ENCODE data around the gene DHRS3.
"Not testable (repeated sequence)": the region's sequence is repeated elsewhere in the genome, so short reads cannot be mapped to it uniquely, and the experiment has no call there.

Gene DHRS3

DNA sequence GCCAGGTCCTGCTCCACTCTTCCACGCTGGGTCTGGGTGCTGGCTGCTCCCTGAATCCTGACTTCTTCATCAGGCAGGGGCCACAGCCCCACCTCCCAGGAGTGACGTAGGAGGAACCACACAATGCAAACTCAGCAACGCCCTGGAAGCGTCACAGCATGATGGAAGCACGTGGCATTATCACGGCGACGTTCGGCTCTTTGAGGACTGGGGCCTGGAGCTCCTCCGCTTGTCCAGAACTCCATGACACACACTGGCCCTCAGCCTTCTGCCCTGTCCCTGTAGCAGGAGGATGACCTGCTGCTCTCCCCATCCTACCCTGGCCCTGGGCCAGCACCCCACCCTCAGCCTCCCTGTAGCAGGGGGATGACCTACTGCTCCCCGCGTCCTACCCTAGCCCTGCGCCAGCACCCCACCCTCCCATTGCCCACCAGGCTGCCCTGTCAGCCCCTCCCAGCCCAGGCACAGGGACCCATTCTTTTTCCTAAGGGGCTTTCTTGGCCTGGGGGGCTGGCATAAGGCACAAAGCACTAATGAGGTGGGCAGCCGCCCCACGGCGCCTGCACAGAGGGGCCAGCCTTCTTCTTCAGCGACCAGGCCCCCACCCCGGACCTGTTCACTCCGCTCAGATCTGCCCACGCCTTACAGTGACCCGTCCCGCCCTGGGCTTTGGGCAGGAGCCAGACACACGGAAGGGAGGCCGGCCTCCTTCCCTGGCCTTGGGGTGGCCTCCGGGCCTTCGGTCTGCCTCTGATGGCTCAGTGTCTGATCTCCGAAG, 65.7 kb downstream of the DHRS3 start:
- DNase-seq = no peak

DNA sequence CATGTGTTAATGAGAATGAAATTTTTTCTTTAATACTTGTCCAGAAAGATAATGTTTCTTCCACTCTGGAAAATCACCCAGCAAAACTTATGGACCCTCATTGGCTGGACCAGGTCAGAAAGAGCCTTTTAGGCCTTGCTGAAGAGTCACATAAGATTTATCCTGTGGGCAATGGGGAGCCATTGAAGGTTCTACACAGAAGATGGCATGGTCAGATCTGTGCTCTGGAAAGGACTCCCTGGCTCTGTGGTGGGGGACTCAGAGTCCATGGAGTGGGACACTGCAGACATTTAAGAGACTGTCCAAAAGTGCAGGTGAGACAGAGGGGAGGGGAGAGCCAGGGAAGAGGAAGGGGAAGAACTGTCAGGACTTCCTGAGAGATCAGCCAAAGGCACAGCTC, 66.4 kb downstream of the DHRS3 start:
- DNase-seq = no peak

DNA sequence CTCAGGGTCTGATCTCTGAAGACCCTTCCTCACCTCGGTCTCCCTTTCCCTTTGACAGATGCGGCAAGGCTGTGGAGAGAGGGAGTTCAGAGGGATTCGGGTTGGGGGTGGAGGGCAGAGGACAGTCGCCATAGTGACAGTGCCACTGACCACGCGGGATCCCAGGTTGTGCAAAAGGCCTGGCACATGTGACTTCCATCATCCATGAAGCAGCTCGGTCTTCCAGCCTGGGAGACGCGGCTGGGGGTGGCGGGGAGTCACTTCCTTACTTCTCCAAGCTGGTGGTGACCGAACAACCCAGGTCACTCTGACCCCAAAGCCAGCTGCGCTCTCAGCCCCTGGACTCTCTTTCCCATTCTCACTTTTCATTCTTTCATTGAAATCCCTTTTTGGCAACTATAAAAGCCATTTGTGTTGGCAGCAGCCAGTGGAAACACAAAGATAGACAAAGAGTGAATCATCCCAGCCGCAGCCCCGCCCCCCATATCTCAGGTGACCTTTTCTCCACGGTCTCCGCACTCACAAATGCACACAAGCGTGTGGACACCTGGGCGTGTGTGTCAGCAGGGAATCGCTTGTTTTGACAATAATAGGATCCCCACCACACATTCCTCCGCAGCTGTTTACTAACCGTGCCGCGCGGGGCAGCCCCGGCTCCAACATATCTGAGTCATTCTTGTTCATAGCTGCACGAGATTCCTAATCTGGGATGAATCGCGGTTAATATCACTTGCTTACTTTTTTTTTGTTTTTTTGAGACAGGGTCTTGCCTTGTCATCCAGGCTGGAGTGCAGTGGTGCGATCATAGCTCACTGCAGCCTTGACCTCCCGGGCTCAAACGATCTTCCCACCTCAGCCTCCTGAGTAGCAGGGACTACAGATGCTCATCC, 68.3 kb downstream of the DHRS3 start:
- DNase-seq = peak; percentile 88

DNA sequence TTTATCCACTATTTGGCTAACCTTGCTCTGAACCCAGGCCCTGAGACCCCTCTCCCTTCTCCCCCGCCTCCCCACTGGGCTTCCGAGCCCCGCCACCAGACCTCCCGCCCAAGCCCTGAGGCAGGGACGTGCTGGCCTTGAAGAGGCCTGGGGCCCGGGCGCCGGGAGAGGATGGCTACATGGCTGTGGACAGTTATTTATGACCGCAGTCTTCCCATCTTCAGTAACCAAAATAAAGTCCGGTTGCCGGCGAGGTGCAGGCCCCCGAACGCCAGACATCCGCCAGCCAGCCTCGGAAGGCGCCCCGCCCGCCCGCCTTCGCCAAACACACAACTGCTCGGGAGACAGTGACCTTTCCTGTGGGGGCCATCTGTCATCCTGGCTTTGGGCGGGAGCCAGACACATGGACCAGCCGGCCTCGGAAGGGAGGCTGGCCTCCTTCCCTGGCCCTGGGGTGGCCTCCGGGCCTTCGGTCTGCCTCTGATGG, 69.0 kb downstream of the DHRS3 start:
- peak; percentile 83 for DNase-seq

DNA sequence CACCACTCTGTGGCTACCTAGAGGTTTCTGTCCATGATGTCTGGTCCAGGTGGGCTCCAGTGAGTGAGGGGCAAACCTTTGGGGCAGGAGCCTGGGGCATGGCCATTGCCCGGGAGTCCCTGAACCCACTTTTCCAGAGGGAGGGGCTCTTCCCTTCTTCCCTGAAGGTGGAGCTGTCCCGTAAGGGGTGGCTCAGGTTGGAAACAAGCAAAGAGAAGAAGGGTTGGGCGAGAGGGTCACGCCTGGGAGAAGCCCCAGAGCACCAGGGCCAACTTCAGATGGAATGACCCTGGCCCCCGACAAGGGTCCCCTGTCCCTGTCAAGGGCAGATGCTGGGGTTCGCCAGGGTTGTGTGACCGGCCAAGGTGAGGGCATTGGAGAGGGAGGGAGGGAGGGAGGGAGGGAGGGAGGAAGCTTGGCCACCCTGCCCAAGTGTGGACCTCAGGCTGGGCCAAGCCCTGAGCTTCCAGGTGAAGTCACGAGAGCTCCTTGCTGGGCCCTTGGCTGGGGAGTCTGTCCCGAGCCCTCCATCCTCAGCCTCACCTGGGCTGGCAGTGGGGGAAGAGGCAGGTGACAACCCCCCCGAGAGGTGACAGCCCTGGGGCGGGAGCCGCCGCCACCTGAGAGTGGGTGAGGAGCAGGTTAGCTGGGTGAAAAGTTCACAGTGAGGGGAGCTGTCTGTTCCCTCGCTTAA, 69.6 kb downstream of the DHRS3 start:
- no peak for DNase-seq

DNA sequence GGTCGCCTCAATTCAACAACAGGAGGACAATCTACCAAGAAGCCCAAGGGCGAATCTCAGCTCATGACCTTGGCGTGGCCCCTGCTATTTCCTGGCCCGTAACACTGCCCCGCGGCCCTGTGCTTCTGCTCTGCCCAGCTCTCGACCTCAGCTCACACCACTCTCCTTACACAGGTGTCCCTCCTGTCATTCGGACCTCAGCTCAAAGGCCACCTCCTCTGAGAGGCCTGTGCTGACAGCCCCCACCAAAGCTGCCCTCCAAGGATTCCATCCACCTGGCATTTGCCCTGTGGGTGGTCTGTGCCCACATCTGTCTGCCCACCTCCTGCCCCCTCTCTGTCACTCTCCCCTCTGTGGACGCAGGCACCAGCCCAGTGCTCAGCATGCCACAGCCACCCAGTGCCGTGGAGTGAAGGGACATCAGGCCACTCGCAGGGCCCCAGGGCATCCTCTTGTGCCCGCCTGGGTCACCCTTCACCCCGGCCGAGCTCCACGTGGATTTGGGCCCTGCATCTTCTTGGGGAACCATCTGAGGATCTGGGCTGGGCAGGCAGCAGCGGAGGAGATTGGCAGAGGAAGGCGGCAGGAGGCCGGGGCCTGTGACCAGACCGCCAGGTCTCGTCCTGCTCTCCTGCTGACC, 70.3 kb downstream of the DHRS3 start:
- DNase-seq = no peak

DNA sequence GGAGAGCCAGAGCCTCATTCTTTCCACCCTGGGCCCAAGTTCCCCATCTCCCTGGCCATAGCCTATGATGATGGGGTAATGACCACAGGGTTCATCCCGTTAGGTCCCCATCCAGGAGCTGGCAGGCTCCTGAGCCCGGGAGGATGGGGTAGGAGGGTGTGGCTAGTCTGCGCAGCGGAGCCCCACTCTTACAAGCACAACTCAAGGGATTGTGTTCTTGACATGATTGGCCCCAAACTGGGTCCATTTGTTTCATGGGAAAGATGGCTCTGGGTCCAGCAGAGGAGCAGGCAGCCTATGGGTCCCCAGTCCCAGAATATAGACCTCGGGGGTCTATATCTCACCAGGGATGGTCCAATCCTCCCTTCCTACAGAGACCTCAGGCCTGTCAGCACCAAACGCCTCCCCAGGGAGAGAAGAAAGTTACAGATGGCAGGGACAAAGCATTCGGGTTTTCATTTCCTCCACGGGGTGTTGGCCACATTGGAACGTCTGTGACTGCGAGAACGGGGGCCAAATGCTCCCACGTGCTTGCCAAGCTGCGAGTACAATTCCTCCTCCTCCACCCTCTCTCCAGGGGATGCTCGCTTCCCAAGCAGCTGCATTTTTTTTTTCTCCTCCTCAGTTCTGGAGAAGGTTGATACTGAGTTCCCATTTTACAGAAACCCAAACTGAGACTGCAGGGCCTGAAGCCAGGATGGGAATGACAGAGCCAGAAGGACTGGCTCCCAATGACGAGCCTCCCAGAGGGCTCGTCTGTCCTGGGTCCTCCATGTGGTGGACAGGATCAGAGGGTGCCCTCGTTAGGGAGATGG, 71.0 kb downstream of the DHRS3 start:
- DNase-seq = peak; percentile 67

DNA sequence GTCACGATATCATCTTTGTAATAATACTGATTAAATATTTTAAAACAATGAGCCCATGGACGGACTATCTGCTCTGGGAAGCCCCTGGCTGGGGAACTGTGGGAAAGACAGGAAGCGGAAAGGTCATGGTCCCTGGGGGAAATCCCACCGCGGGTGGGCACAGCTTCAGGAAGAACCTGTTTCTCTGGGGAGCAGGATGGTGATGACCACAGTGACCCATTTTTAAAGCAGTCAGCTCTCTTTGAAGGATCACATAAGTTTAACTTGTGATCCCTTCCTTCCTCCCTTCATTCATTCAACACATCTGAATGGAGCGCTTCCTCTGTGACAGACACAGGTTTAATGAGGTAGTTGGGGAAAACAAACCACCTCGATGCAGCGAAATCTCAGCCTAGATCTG, 73.0 kb downstream of the DHRS3 start:
- DNase-seq = no peak

DNA sequence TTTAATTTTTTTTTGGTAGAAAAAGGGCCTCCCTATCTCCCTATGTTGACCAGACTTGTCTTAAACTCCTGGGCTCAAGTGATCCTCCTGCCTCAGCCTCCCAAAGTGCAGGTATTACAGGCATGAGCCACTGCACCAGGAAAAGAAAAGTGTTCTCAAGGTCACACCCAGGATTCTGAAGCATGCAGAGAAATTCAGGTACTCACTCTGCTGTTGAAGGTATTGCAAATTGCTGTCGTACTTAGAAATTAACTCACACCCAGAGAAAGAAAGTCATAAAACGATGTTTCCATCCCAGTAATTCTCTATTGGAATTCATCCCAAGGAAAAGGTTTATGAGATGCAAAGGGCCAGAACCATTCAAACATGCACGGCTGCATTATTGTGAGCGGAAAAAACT, 73.7 kb downstream of the DHRS3 start:
- DNase-seq = no peak

DNA sequence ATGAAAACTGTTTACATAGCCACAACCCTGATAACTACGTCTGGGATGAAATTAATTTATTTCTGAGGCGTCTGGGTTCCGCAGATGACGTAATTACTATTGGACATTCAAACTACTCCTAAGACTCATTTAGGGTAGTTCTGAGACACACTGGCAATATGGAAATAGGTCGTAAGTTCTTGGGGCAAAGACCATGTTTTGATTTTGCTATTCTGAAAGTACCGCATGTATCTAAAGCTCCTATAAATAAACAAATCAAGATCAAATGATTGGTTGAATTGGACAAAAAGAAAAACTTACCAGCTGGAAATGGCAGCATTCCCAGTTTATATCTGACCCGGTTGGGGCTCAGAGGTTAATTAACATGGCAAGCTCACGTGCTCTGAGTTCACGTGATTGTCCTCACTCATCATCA, 74.3 kb downstream of the DHRS3 start:
- no peak for DNase-seq

DNA sequence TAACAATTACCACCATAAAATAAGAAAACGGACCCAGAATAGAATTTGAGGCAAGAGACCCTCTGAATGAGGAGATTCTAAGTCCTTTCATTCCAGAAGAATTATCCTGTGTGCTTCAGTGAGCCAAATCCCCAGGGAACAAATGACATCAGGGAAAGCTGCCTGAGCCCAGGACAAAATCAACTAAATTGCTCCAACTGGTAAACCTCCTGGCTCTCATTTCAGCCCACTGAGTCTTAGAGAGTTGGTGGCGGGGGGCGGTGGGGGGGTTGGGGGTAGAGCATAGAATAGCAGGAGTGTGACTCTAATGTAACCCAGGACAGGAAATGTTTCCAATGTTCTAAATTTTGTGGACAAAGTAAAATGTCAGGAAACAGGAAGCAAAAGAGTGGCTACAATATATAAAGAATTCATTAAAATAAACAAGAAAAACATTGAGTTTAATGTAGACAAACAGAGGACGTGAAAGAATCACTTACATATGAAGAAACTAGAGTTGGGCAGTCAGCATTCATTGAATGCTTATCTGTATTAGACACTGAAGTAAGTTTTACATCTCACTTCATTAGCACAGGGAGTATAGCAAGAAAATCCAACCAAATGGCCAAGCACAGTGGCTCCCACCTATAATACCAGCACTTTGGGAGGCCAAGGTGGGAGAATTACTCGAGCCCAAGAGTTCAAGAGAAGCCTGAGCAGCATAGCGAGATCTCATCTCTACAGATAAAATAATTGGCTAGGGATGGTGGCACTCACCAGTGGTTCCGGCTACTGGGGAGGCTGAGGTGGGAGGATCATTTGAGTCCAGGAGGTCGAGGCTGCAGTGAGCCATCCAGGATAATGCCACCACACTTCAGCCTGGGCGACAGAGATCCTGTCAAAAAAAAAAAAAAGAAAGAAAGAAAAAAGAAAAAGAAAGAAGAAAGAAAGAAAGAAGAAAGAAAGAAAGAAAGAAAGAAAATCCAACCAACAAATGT, 75.1 kb downstream of the DHRS3 start:
- DNase-seq = no peak

DNA sequence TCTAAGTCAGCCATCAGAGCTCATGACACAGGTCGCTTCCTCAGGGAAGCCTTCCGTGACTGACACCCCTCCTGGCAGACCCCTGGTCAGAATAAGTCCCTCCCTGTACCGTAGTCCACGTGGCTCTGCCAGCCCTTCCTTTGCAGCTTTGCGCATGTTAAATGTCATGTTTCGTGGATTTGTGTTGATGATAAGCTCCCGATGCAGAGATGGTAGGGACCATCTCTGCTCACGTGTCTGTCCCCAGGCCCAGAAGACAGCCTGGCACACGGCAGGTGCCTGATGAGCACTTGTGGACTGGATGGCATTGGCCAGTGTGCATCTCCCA, 75.9 kb downstream of the DHRS3 start:
- DNase-seq = no peak

DNA sequence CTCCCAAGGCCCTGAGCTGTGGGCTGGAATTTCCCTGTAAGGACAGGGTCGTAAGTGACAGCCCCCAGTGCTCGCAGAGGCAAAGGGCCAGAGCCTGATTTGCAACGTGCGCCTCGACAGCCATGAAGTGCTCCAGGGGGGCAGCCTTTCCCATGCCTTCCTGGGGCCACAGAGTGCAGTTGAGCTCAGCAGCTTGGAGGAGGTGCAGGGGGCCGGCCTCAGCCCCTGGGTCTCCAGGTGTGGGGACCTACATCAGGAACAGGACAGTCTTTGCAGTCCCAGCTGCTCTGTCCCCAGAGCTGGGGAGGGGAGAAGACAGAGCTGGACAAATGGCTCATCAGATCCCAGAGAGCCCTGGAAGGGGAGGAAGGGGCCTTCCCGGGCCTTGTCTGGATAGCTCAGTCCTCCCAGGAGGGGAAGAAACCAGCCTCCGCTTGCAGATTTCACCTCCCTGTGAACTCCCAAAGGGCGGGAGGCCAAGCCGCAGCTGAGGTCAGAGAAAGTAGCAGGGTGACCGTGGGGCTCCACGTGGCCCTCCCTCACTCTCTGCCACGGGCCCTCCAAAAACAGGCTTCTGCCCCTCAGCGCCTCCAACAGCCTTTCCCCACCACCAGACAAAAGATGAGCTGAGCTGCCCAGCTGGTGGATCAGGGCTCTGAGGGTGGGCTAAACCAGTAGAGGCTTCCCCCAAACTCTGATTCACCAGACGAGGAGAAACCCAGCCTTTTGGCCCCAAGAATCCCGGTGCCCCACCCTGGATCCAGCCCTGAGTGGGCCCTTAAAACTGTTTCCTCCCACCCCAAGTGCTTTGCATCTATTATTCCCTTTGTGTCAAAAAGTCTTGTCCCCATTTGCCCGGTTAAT, 76.5 kb downstream of the DHRS3 start:
- peak; percentile 76 for DNase-seq

DNA sequence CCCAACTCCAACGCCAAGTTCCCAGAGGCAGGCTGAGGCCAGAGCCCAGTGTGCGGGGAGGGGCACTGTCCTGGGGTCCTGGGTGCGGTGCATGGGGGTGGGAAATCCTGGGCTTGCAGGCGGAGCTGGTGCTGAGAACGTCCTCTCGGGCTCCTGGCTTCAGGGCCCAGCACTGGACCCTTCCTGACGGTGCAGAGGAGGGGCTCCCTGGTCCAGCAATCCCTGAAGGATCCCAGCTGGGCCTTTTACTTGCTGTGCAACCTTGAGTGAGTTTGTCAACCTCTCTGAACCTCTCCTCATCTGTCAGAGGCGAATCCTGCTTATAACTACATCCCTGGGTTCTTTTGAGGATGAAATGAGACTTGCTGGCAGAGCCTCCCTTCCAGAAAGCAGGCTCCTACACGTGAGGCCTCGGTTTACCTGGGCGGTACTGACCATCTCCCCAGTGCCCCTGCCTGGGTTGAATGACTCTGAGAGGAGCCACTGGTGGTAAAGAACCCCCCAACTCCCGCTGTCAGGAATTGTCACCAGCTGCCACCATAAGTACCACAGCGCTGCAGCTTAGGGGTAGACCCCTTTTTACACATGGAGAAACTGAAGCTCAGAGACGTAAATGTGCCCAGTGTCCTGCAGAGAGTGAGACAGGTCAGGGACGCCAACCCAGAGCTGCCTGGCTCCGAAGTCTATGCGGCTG, 77.3 kb downstream of the DHRS3 start:
- DNase-seq = no peak

DNA sequence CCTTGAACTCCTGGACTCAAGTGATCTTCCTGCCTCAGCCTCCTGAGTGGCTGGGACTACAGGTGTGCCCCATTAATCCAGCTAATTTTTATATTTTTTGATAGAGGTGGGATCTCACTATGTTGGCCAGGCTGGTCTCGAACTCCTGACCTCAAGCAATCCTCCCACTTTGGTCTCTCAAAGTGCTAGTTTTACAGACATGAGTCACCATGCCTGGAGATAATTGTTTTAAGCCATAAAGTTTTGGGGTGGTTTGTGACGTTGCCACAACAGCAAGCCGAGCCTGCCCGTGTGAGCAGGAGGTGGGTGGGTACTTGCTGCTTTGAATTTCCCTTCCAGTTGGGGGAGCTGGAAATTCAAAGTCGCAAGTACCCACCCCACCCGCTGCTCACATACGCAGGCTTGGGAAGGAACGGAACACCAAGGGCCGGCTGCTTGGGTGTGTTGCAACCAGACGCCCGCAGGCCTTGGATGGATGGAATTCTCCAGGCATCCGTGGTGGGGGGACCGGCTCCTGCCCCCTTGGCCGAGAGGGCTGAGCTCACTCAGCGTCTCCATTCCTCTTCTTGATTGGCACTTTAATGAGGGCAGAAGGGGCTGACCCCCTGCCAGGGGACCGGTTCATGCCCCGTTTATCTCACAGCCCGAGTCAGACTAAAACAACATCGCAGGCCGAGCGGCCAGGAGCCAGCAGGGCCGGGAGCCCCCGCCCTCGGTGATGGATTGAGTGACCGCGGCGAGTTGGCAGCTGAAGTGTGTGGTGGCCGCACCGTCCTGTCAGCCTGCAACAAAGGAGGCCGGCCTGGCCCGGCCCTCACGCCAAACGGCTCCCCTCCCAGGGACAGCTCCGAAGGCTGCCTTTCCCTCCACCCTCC, 78.1 kb downstream of the DHRS3 start:
- peak; percentile 83 for DNase-seq

DNA sequence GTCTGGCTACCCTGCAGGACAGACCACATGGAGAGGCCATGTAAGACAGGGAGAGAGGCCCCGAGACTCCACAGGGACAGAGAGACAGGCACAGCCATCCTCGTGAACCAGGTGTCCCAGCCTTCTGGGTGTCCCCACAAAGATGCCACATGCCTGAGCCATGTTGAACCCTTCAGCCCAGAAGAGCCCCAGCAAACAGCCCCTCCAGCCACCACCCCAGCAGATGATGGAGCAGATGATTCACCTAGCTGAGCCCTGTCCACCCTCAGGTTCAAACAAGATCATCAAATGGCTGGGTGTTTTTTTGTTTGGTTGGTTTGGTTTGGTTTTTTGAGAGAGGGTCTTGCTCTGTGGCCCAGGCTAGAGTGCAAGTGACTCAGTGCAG, 78.7 kb downstream of the DHRS3 start:
- DNase-seq = no peak

DNA sequence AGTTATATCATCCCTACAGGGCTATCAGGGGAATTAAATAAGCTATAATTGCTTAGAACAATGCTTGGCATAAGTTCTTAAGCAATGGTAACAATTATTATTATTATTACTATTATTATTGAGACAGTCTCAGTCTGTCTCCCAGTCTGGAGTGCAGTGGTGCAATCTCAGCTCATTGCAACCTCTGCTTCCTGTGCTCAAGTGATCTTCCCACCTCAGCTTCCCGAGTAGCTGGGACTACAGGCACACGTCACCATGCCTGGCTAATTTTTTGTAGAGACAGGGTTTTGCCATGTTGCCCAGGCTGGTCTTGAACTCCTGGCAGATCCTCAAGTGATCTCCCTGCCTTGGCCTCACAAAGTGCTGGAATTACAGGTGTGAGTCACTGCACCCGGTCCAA, 79.5 kb downstream of the DHRS3 start:
- DNase-seq = not testable (repeated sequence)

DNA sequence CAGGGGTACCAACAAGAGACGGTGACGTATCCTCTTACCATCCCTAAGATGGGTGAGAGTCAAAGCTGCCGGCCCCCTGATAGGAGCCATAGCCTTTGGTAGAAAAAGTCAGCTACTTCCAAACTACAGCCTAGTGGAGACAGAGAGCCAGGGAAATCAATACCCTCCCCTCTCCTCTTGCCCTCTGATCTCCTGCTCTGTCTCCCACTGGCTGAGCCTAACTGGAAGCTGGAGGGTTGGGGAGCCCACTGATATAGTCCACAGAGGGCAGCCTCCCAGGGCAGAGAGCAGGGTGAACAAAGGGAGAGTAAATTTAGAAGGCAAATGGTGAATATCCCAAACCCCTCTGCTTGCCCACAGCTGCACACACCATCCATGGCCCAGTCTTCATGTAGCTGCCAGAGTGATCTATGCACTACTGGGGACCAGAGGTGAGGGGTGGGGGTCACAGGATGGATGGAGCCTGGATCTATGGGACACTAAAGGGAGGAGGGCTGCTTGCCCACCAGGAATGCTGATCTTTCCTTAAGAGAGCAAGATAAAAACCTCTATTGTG, 80.0 kb downstream of the DHRS3 start:
- DNase-seq = no peak
